GM21423 (cell line): ENCODE measurements around the gene HBA2.
"Not testable (repeated sequence)": the region's sequence is repeated elsewhere in the genome, so short reads cannot be mapped to it uniquely, and the experiment has no call there.

ENCODE experiments used
- ATAC-seq: cut with Tn5 transposase; IDR thresholded peaks from one replicate; pipeline ENCODE4 v1.9.1; 2021; ENCODE audit warnings: mild to moderate bottlenecking, moderate library complexity; ENCODE audit not compliant: unreplicated experiment

The HBA2 gene

GRCh38 chr16:154217-155030 lies 18.3 kb upstream of the HBA2 start:
- ATAC-seq = no peak

- no peak for ATAC-seq
Measured at GRCh38 chr16:155031-155398, 17.7 kb upstream of the HBA2 start.

- no peak for ATAC-seq
Measured at GRCh38 chr16:159136-159849, 13.4 kb upstream of the HBA2 start.

GRCh38 chr16:160242-160641 lies 12.4 kb upstream of the HBA2 start:
- not testable (repeated sequence) for ATAC-seq

GRCh38 chr16:160691-161190 lies 11.9 kb upstream of the HBA2 start:
- no peak for ATAC-seq

- ATAC-seq = no peak
Measured at GRCh38 chr16:162271-162991, 10.2 kb upstream of the HBA2 start.

GRCh38 chr16:163139-163538 lies 9.5 kb upstream of the HBA2 start:
- not testable (repeated sequence) for ATAC-seq

- ATAC-seq = not testable (repeated sequence)
Measured at GRCh38 chr16:163696-164095, 9.0 kb upstream of the HBA2 start.

GRCh38 chr16:164134-164823 lies 8.4 kb upstream of the HBA2 start:
- ATAC-seq = not testable (repeated sequence)

GRCh38 chr16:164827-165538 lies 7.7 kb upstream of the HBA2 start:
- no peak for ATAC-seq

GRCh38 chr16:165539-166374 lies 6.9 kb upstream of the HBA2 start, which contains the start of gene HBM:
Gene HBM (plus strand): TSS chr16:165978. CDS start chr16:165998, 20 bp downstream.
- ATAC-seq = no peak

GRCh38 chr16:166375-167121 lies 6.1 kb upstream of the HBA2 start:
- ATAC-seq = no peak

- no peak for ATAC-seq
Measured at GRCh38 chr16:167122-167690, 5.5 kb upstream of the HBA2 start.

GRCh38 chr16:168424-168823 lies 4.3 kb upstream of the HBA2 start:
- no peak for ATAC-seq

GRCh38 chr16:169014-169413 lies 3.7 kb upstream of the HBA2 start:
- no peak for ATAC-seq

- ATAC-seq = not testable (repeated sequence)
Measured at GRCh38 chr16:170088-170507, 2.6 kb upstream of the HBA2 start.

GRCh38 chr16:170788-171187 lies 1.9 kb upstream of the HBA2 start:
- no peak for ATAC-seq

GRCh38 chr16:173211-173854 lies 657 bp downstream of the HBA2 start:
- not testable (repeated sequence) for ATAC-seq
